ENCODE results near the gene EHMT1.

- TF ChIP-seq EP300 (IDR thresholded peaks at IDR 0.05; ENCODE audit: borderline replicate concordance) (no peak), TCF12 (IDR thresholded peaks at IDR 0.05; ENCODE audit: low read depth) (no peak)
Measured at GRCh38 chr9:137811283-137811870, 192.6 kb downstream of the EHMT1 start.
